HL-60 (cell line): ENCODE data around the gene TMEM217.

Source experiments
- DNase-seq, 2 experiments: peaks; one replicate each; pipeline ENCODE4 v3.0.0-alpha.2; 2010 to 2020; ENCODE audit warnings: low read depth in 1 of 2, low spot score in 1 of 2
- H3K27ac ChIP-seq: fragments of 250-450 bp; sonication (Bioruptor Pico); replicated peaks from 2 replicates; pipeline ENCODE4 v1.5.1; 2020; ENCODE audit warnings: mild to moderate bottlenecking, moderate library complexity
- H3K27me3 ChIP-seq: fragments of 250-450 bp; sonication (Bioruptor Pico); 2 replicates; pipeline ENCODE4 v1.5.1; 2021; ENCODE audit warnings: mild to moderate bottlenecking, moderate library complexity; ENCODE audit not compliant: insufficient read depth, poor library complexity, severe bottlenecking
- H3K4me3 ChIP-seq: replicated peaks from 2 replicates; pipeline ENCODE4 v1.5.1; 2011; ENCODE audit warnings: mild to moderate bottlenecking, control low read depth, low read length; ENCODE audit not compliant: insufficient read depth
- CTCF ChIP-seq: IDR thresholded peaks from one replicate; pipeline ENCODE4 v1.5.1; 2011; ENCODE audit warnings: low read length, control low read depth, inconsistent platforms; ENCODE audit not compliant: insufficient read depth
- GABPA ChIP-seq: IDR thresholded peaks from 2 replicates; pipeline ENCODE4 v1.6.1; 2012; ENCODE audit warnings: low read depth
- POLR2AphosphoS5 ChIP-seq: IDR thresholded peaks from 2 replicates; pipeline ENCODE4 v1.6.1; 2012; ENCODE audit warnings: low read depth
- REST ChIP-seq: IDR thresholded peaks from 2 replicates; pipeline ENCODE4 v1.6.1; 2012; ENCODE audit warnings: low read depth; ENCODE audit not compliant: insufficient replicate concordance
- SPI1 ChIP-seq: IDR thresholded peaks from 2 replicates; pipeline ENCODE4 v1.6.1; 2012; ENCODE audit warnings: low read depth, mild to moderate bottlenecking, borderline replicate concordance

Gene TMEM217

DNA sequence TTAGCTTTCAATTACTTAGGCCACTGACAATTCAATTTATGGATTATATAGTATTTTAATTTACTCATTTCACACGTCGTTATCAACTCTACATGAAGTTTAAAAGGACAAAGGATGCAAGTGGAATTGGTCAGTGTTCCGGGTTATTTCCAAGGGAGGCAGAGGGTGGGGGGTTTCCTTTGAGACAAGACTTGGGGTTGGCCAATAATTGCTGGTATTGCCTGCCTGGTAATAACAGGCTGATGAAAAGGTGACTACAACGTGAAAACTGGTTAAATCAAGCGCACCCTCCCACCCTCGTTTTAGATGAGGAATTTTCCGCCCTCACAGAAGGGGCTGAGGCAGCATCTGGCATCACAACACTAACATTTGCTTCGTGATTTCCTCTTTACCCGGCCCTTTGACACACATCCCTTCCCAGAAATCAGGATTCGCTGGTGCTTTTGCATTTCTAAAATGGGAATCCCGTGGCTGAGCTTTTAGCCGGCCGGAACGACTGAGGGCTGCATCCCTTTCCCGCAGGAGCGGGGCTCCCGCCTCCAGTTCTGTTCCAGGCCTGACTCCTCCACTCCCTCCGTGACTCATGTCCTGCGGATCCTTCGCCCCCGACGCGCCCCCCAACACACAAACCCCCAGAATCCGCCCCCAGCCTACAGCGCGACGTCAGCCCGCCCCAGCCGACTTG lies 89.0 kb downstream of the TMEM217 start:
- no peaks in the 10 kb centered on the region for H3K27me3 ChIP-seq
- H3K4me3 ChIP-seq = peak overlapping the region; percentile 51
- TF ChIP-seq SPI1 (no peak), POLR2AphosphoS5 (no peak), CTCF (no peak), REST (no peak), GABPA (no peak)
- no peak for DNase-seq
- H3K27ac ChIP-seq = peak overlapping the region; percentile 83

GRCh38 chr6:37168163-37168758 lies 89.7 kb downstream of the TMEM217 start:
- DNase-seq = no peak
- no peak overlapping the region for H3K4me3 ChIP-seq
- H3K27me3 ChIP-seq = no peaks in the 10 kb centered on the region
- H3K27ac ChIP-seq = no peak overlapping the region
- TF ChIP-seq SPI1 = no peak
- TF ChIP-seq CTCF = no peak
- TF ChIP-seq POLR2AphosphoS5 = no peak
- no peak for TF ChIP-seq GABPA
- TF ChIP-seq REST = no peak

GRCh38 chr6:37162740-37163139 lies 95.2 kb downstream of the TMEM217 start:
- Histone ChIP-seq H3K27me3 (no peaks in the 10 kb centered on the region), H3K4me3 (no peak overlapping the region), H3K27ac (no peak overlapping the region)
- TF ChIP-seq SPI1 (no peak), GABPA (no peak), REST (no peak), POLR2AphosphoS5 (no peak), CTCF (no peak)
- no peak for DNase-seq
